Gastroesophageal sphincter (tissue), 4 donors: ENCODE measurements around the gene KANK2. TPM values are rescaled to one million over a fixed set of nuclear protein-coding genes. Genes with fewer than 3 reads are reported as not detected.

Source experiments
- ATAC-seq: fragments of 150-250 bp; one replicate; pipeline ENCODE4 v1.9.1; 2016; ENCODE audit warnings: mild to moderate bottlenecking, moderate library complexity
- H3K27ac ChIP-seq, 4 donors: fragments of 200-600 bp; sonication (generic) in 3 of 4; 1 replicate in 3 of 4; 2 replicates in 1 of 4; pipeline ENCODE4 v1.5.1; 2016 to 2019
- H3K27me3 ChIP-seq: fragments of 200-600 bp; sonication (generic); one replicate; pipeline ENCODE4 v1.5.1; 2019
- H3K36me3 ChIP-seq, 2 donors: fragments of 200-600 bp; sonication (generic); one replicate each; pipeline ENCODE4 v1.5.1; 2019; ENCODE audit warnings: control low read depth in 1 of 2
- H3K4me1 ChIP-seq, 3 donors: fragments of 200-600 bp; sonication (generic); 1 replicate in 2 of 3; 2 replicates in 1 of 3; pipeline ENCODE4 v1.5.1; 2016 to 2019; ENCODE audit warnings: control low read depth in 2 of 3
- H3K4me3 ChIP-seq, 2 donors: fragments of 200-600 bp; sonication (generic); one replicate each; pipeline ENCODE4 v1.5.1; 2019; ENCODE audit warnings: mild to moderate bottlenecking in 1 of 2, moderate library complexity in 1 of 2
- H3K9me3 ChIP-seq, 3 donors: fragments of 200-600 bp; sonication (generic); one replicate each; pipeline ENCODE4 v1.5.1; 2017 to 2019; ENCODE audit warnings: control low read depth in 2 of 3
- EP300 ChIP-seq: sonication (generic); formaldehyde crosslinking; IDR thresholded peaks from one replicate; pipeline ENCODE4 v1.6.1; 2017; ENCODE audit warnings: antibody characterized with exemption, mild to moderate bottlenecking
- POLR2A ChIP-seq, 2 donors: fragments of 450-650 bp; IDR thresholded peaks; one replicate each; pipeline ENCODE4 v1.6.1; 2017; ENCODE audit warnings: antibody characterized with exemption in 2 of 2, mild to moderate bottlenecking in 2 of 2, moderate library complexity in 1 of 2
- POLR2AphosphoS5 ChIP-seq: sonication (generic); formaldehyde crosslinking; IDR thresholded peaks from one replicate; pipeline ENCODE4 v1.6.1; 2017; ENCODE audit warnings: antibody characterized with exemption
- WGBS, 2 donors: methylation state at CpG; one replicate each; pipeline ENCODE4 v1.1.5; 2018; ENCODE audit warnings: low coverage in 1 of 2; 5-methylcytosine and 5-hydroxymethylcytosine counted together
- total RNA-seq, 4 donors: library from RNA; depleted of rRNA; stranded (reverse); fragments of >200 nt; gene quantifications; one replicate each; pipeline ENCODE4 v1.1.0, GENCODE V29; 2016
- TF ChIP-seq, protein P1 (sequence below), 4 experiments: fragments of 200-600 bp in 2 of 4; fragments of 450-650 bp in 2 of 4; sonication (generic) in 1 of 4; IDR thresholded peaks; one replicate each; pipeline ENCODE4 v1.5.1; 2017 to 2019; ENCODE audit warnings: antibody characterized with exemption in 4 of 4, mild to moderate bottlenecking in 2 of 4, moderate library complexity in 2 of 4

Gene KANK2
- total RNA-seq, 4 donors from 2014 or later, result 913 to 1,808 (median 1,065) TPM

DNA sequence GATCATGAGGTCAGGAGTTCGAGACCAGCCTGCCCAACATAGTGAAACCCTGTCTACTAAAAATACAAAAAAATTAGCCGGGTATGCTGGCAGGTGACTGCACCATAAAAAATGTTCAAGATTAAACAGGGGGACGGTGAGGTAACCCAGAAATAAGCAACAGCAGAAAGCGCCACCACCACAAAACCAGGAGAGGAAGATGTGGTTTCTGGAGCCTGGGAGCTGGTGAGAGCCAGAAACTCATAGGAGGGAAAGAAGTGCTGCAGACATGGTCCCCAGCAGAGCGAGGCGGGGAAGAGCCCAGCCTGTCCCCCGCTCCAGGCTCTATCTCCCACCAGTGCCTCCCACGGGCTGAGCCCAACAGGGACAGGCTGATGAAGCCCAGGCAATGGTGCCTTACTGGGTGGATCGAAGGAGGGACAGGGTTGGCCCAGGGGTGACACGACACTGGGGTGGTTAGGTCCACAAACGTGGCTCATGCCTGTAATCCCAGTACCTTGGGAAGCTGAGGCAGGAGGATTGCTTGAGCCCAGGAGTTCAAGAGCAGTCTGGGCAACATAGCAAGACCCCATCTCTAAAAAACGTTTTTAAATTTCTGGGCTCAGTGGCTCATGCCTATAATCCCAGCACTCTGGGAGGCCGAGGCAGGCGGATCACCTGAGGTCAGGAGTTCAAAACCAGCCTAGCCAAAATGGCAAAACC is 60.8 kb downstream of the KANK2 start:
- no peaks in the 10 kb centered on the region for H3K9me3 ChIP-seq
- no peaks in the 10 kb centered on the region for H3K27me3 ChIP-seq
- peaks cover 0 to 54% (median 23%) of the 10 kb centered on the region in 3 donors for H3K4me1 ChIP-seq
- peak overlapping the region in 3 of 4 donors; percentile 53 to 97 (median 96) for H3K27ac ChIP-seq
- H3K36me3 ChIP-seq, result peaks cover 0 to 12% of the 10 kb centered on the region in 2 donors
- no peak for ATAC-seq
- TF ChIP-seq POLR2A (IDR thresholded peaks at IDR 0.05) (no peak), POLR2AphosphoS5 (no peak), EP300 (no peak)
- TF ChIP-seq, protein P1, sequence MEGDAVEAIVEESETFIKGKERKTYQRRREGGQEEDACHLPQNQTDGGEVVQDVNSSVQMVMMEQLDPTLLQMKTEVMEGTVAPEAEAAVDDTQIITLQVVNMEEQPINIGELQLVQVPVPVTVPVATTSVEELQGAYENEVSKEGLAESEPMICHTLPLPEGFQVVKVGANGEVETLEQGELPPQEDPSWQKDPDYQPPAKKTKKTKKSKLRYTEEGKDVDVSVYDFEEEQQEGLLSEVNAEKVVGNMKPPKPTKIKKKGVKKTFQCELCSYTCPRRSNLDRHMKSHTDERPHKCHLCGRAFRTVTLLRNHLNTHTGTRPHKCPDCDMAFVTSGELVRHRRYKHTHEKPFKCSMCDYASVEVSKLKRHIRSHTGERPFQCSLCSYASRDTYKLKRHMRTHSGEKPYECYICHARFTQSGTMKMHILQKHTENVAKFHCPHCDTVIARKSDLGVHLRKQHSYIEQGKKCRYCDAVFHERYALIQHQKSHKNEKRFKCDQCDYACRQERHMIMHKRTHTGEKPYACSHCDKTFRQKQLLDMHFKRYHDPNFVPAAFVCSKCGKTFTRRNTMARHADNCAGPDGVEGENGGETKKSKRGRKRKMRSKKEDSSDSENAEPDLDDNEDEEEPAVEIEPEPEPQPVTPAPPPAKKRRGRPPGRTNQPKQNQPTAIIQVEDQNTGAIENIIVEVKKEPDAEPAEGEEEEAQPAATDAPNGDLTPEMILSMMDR (IDR thresholded peaks at IDR 0.05), result no peak
- 66 to 79% methylated on average over 5 to 10 of the region's 14 CpGs for WGBS, 2 donors
- no peak overlapping the region for H3K4me3 ChIP-seq

- no peaks in the 10 kb centered on the region for H3K9me3 ChIP-seq
- H3K4me3 ChIP-seq, result no peak overlapping the region
- H3K4me1 ChIP-seq, result peaks cover 0 to 23% (median 2%) of the 10 kb centered on the region in 3 donors
- H3K27ac ChIP-seq, result peak overlapping the region; percentile 5 to 79 (median 74)
- H3K27me3 ChIP-seq, result no peaks in the 10 kb centered on the region
- WGBS, 2 donors, result 20 to 56% methylated on average over 1 to 3 of the region's 7 CpGs
- H3K36me3 ChIP-seq, result peaks cover 0 to 53% of the 10 kb centered on the region in 2 donors
- TF ChIP-seq POLR2AphosphoS5, result no peak
- no peak for TF ChIP-seq EP300
- TF ChIP-seq POLR2A (IDR thresholded peaks at IDR 0.05), result no peak
- TF ChIP-seq, protein P1 (IDR thresholded peaks at IDR 0.05), result no peak
- no peak for ATAC-seq
Measured at GRCh38 chr19:11131471-11131870, 65.9 kb downstream of the KANK2 start.

GRCh38 chr19:11130824-11131455 is 66.4 kb downstream of the KANK2 start:
- Histone ChIP-seq H3K36me3 (peaks cover 0 to 53% of the 10 kb centered on the region in 2 donors), H3K9me3 (no peaks in the 10 kb centered on the region), H3K27ac (peak overlapping the region; percentile 5 to 79 (median 74)), H3K4me3 (no peak overlapping the region), H3K4me1 (peaks cover 0 to 26% (median 7%) of the 10 kb centered on the region in 3 donors), H3K27me3 (no peaks in the 10 kb centered on the region)
- peak; percentile 86 for ATAC-seq
- 65% methylated on average over 4 of the region's 19 CpGs; no CpG with 5 or more reads in 1 of the 2 donors for whole genome bisulfite sequencing, 2 donors
- TF ChIP-seq, protein P1 (IDR thresholded peaks at IDR 0.05), result peak; percentile 93 to 97 (median 96)
- peak; percentile 30 for TF ChIP-seq POLR2AphosphoS5
- no peak for TF ChIP-seq EP300
- TF ChIP-seq POLR2A (IDR thresholded peaks at IDR 0.05), result no peak

DNA sequence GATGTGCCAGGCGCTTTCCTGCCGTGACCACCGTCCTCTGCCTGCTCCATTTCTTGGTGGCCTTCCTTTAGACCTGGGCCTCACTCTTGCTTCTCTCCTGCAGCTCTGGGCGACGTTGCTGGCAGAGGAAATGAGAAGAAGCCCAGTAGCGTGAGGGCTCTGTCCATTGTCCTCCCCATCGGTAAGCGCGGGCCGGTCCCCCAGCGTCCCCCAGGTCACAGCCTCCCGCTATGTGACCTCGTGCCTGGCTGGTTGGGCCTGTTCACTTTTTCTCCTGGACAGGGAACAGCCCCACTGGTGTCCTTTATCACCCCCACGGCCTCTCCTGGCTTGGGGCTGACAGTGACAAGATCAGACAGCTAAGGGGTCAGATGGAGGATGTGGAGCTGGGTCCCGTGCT is 69.4 kb downstream of the KANK2 start:
- WGBS, 2 donors, result 66 to 88% methylated on average over 3 to 5 of the region's 15 CpGs
- Histone ChIP-seq H3K9me3 (no peaks in the 10 kb centered on the region), H3K27me3 (no peaks in the 10 kb centered on the region), H3K27ac (peak overlapping the region in 2 of 4 donors; percentile 1 to 19), H3K4me1 (peaks cover 0 to 29% (median 8%) of the 10 kb centered on the region in 3 donors), H3K4me3 (no peak overlapping the region), H3K36me3 (peaks cover 0 to 80% of the 10 kb centered on the region in 2 donors)
- TF ChIP-seq EP300 (no peak), POLR2AphosphoS5 (no peak), POLR2A (IDR thresholded peaks at IDR 0.05) (no peak)
- TF ChIP-seq, protein P1 (IDR thresholded peaks at IDR 0.05), result no peak
- no peak for ATAC-seq
